AG04449 (cell line): ENCODE results near the gene PARD3B.

Experiments
- CTCF ChIA-PET: fragments of 350-600 bp; formaldehyde crosslinking; extraction: SDS; loops from one replicate; lab custom pipeline; 2021; ENCODE audit warnings: antibody characterized with exemption; lab: Yijun Ruan, JAX
- POLR2A ChIA-PET: fragments of 400-600, 350-600 bp; formaldehyde crosslinking; extraction: SDS; loops from one replicate; lab custom pipeline; 2020; ENCODE audit warnings: antibody characterized with exemption, inconsistent platforms; lab: Yijun Ruan, JAX
- DNase-seq: peaks from one replicate; pipeline ENCODE4 v3.0.0-alpha.2; 2010; ENCODE audit warnings: low read depth, low spot score
- H3K4me3 ChIP-seq: 2 replicates; pipeline ENCODE4 v1.5.1; 2011; ENCODE audit warnings: low read depth, mild to moderate bottlenecking, control low read depth, low read length
- TF ChIP-seq, protein P1 (sequence below): IDR thresholded peaks from one replicate; pipeline ENCODE4 v1.5.1; 2011; ENCODE audit warnings: mild to moderate bottlenecking, moderate library complexity, low read length, control low read depth, inconsistent platforms; ENCODE audit not compliant: insufficient read depth; ENCODE audit errors: missing control alignments

The PARD3B gene

DNA sequence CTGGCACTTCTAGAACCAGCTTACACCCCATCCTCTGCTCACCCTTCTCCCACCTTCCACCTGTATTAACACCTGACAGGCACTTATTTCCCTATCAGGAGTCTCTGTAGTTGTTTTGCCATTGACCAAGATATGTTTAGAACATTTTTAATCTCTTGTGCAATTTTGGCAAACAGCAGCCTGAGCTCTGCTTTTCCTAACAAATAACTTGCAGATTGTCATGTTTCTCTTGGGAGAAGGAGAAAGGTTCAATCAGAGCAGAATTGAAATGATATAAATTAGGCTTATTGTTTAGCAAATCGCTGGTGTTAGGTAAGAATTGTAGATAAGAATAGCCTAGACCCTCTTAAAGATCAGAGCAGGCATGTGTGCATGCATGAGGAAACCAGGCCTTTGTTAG lies 225.5 kb downstream of the PARD3B start:
- CTCF ChIA-PET: no interaction called here
- DNase-seq: no peak
- TF ChIP-seq, protein P1, sequence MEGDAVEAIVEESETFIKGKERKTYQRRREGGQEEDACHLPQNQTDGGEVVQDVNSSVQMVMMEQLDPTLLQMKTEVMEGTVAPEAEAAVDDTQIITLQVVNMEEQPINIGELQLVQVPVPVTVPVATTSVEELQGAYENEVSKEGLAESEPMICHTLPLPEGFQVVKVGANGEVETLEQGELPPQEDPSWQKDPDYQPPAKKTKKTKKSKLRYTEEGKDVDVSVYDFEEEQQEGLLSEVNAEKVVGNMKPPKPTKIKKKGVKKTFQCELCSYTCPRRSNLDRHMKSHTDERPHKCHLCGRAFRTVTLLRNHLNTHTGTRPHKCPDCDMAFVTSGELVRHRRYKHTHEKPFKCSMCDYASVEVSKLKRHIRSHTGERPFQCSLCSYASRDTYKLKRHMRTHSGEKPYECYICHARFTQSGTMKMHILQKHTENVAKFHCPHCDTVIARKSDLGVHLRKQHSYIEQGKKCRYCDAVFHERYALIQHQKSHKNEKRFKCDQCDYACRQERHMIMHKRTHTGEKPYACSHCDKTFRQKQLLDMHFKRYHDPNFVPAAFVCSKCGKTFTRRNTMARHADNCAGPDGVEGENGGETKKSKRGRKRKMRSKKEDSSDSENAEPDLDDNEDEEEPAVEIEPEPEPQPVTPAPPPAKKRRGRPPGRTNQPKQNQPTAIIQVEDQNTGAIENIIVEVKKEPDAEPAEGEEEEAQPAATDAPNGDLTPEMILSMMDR: no peak
- no peak overlapping the region for H3K4me3 ChIP-seq
- POLR2A ChIA-PET: no interaction called here

DNA sequence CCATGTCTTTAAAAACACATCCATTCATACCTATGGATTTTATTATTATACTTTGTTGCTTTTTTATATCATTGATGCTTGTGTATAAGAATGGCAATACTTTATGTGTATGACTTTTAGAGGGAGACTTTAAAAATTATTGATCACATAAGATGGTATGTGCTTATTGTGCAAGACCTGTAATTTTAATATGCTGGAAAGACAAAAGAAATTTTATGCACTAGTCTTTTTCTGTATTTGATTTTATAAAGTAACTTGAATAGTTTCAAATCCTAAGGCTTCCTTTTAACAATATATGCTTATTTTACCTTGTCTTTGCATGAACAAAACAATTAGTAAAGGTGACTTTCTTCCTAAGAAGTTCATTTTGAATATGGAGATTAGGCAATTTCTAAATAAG lies 226.4 kb downstream of the PARD3B start:
- TF ChIP-seq, protein P1: no peak
- CTCF ChIA-PET: no interaction called here
- no peak for DNase-seq
- POLR2A ChIA-PET: no interaction called here
- H3K4me3 ChIP-seq: no peak overlapping the region

DNA sequence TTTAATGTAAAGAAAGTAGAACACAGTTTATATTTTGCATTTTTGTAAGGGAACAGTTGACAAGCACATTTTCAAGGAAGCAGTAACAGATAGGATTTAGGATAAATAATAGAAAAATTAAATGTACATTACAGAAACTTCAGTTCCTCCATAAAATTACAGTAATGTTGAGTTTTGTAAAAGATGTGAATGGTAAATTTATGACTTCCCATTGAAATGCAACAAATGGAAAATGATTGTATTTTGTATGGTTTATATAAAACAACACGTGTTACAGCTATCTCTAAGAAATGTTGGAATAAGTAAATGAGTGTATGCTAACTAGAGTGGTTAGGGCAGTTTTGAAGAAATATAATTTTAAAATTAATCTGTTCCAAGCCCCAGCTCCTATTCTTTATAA lies 227.3 kb downstream of the PARD3B start:
- TF ChIP-seq, protein P1: no peak
- CTCF ChIA-PET: no interaction called here
- H3K4me3 ChIP-seq: no peak overlapping the region
- POLR2A ChIA-PET: no interaction called here
- no peak for DNase-seq

DNA sequence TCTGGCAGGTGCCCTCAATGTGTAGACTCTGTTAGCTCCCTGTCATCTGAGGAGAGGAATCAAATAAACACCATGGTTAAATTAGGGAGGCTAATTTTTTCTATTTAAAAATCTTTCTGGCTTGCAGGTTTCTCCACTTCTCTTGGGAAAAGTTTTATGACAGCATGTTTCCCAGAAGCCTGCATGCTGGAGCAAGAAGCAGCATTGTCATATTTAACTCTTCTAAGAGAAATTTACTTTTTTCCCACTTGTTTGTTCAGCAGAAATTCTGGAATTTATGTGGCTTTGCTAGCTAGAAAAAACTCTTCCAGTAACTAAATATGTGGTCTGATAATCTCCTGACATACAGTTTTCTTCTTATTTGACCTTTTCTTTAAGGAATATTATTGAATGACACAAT lies 230.5 kb downstream of the PARD3B start:
- H3K4me3 ChIP-seq: no peak overlapping the region
- POLR2A ChIA-PET: no interaction called here
- DNase-seq: no peak
- TF ChIP-seq, protein P1: no peak
- CTCF ChIA-PET: no interaction called here

DNA sequence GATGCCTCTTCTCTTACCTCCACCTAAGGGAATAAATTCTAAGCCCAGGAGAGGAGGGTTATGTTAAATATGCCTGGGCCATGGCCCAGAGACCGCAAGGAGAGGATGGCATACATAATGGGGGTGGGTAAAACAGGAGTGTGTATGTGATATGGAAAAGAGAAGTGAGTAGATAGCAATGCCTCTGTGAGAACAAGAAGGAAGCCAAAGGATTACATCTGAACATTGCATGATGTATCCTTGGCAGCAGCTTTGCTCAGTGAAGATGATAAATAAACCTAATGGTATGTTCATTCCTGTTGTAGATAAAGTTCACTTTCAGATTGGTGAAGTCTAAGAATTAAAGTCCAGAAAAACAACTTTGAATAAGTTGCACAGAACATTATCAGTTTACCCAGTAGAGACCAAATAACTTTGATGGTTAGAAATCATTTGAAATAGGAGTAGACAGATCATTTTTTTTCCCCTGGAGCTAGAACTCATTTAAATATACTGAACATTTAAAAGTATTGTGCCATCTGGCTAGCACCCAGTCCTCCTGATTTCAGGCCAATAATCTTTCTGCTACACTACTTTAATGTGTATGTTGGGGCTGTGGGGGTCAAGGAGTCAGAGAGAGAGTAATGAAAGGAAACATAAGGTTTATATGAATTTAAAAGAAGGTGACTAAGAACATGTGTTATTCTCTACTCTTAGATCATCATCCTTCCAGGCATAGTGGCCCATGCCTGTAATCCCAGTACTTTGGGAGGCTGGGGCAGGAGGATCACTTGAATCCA lies 231.7 kb downstream of the PARD3B start:
- DNase-seq: no peak
- POLR2A ChIA-PET: no interaction called here
- TF ChIP-seq, protein P1: no peak
- H3K4me3 ChIP-seq: no peak overlapping the region
- CTCF ChIA-PET: interaction anchor here (1.2 kb wide), 1 partner anchor 10 kb away, joined by 3 read pairs; no protein-coding TSS in a partner anchor

DNA sequence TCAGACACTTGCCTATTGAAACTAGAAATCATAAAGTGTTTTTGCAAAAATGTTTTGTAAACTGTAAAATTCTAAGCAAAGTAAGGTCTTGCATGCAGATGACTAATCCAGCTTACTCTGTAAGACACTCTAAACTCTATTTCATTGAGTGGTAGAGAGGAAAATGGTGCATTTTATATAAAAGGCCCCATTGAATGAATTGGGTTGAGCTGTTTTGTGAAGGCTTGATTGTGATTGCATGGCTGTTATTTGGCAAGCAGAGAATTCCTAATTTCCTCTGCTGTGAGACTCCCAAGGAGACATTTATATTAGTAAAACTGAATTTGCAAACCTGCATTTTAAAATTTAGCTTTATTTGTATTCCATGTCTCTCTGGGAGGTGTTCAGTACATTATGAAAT lies 234.5 kb downstream of the PARD3B start:
- TF ChIP-seq, protein P1: no peak
- no peak for DNase-seq
- H3K4me3 ChIP-seq: no peak overlapping the region
- POLR2A ChIA-PET: no interaction called here
- CTCF ChIA-PET: no interaction called here
